C4-2B (cell line): ENCODE results near the gene GOLGA6B.
"Not testable (repeated sequence)": the region's sequence is repeated elsewhere in the genome, so short reads cannot be mapped to it uniquely, and the experiment has no call there.

ENCODE experiments used
- H3K27ac ChIP-seq: fragments of 450-650 bp; 2 replicates; pipeline ENCODE4 v1.5.1; 2017
- CTCF ChIP-seq: fragments of 450-650 bp; conservative IDR thresholded peaks from 2 replicates; pipeline ENCODE4 v1.5.1; 2017; ENCODE audit warnings: mild to moderate bottlenecking
- ZFX ChIP-seq: fragments of 450-650 bp; IDR thresholded peaks from 2 replicates; pipeline ENCODE4 v1.6.1; 2017

Gene GOLGA6B

GRCh38 chr15:72654397-72654796, at the start of gene GOLGA6B:
GOLGA6B (plus strand) TSS chr15:72654697; CDS start chr15:72654738, 41 bp downstream.
- H3K27ac ChIP-seq, result not testable (repeated sequence)

GRCh38 chr15:72604794-72605193, 49.7 kb upstream of the GOLGA6B start:
- TF ChIP-seq CTCF (no peak), ZFX (no peak)
- H3K27ac ChIP-seq, result no peak overlapping the region

GRCh38 chr15:72608084-72608483, 46.4 kb upstream of the GOLGA6B start:
- H3K27ac ChIP-seq, result not testable (repeated sequence)

GRCh38 chr15:72609862-72610261, 44.6 kb upstream of the GOLGA6B start:
- no peak overlapping the region for H3K27ac ChIP-seq
- TF ChIP-seq ZFX (no peak), CTCF (no peak)

GRCh38 chr15:72612324-72612723, 42.2 kb upstream of the GOLGA6B start:
- not testable (repeated sequence) for H3K27ac ChIP-seq

GRCh38 chr15:72614810-72615532, 39.5 kb upstream of the GOLGA6B start:
- H3K27ac ChIP-seq, result no peak overlapping the region
- TF ChIP-seq CTCF, result no peak
- TF ChIP-seq ZFX, result no peak

GRCh38 chr15:72615533-72616233, 38.8 kb upstream of the GOLGA6B start:
- H3K27ac ChIP-seq, result not testable (repeated sequence)

- H3K27ac ChIP-seq, result no peak overlapping the region
Measured at GRCh38 chr15:72616491-72617210, 37.8 kb upstream of the GOLGA6B start.

GRCh38 chr15:72623854-72624253, 30.6 kb upstream of the GOLGA6B start:
- H3K27ac ChIP-seq, result not testable (repeated sequence)

More at GRCh38 chr15:72616491-72617210, 37.8 kb upstream of the GOLGA6B start:
- no peak for TF ChIP-seq ZFX
- TF ChIP-seq CTCF, result no peak

- peak overlapping the region; percentile 16; the same call in 1 of the 2 replicates for H3K27ac ChIP-seq
Measured at GRCh38 chr15:72626153-72626552, 28.3 kb upstream of the GOLGA6B start.

GRCh38 chr15:72628249-72629067, 26.0 kb upstream of the GOLGA6B start:
- not testable (repeated sequence) for H3K27ac ChIP-seq

GRCh38 chr15:72629068-72629570, 25.4 kb upstream of the GOLGA6B start:
- H3K27ac ChIP-seq, result not testable (repeated sequence)

GRCh38 chr15:72636519-72637282, 17.8 kb upstream of the GOLGA6B start:
- not testable (repeated sequence) for H3K27ac ChIP-seq
